Peyer's patch (tissue), 4 donors: ENCODE data around the gene KMT2A. TPM values are rescaled to one million over a fixed set of nuclear protein-coding genes. Genes with fewer than 3 reads are reported as not detected.

Experiments
- DNase-seq, 3 donors: peaks; one replicate each; pipeline ENCODE4 v3.0.0-alpha.2; 2017 to 2019
- H3K27ac ChIP-seq, 4 donors: fragments of 200-600 bp; sonication (generic); one replicate each; pipeline ENCODE4 v1.5.1; 2016 to 2019
- H3K27me3 ChIP-seq, 2 donors: fragments of 200-600 bp; sonication (generic); one replicate each; pipeline ENCODE4 v1.5.1; 2019
- H3K36me3 ChIP-seq, 3 donors: fragments of 200-600 bp; sonication (generic); one replicate each; pipeline ENCODE4 v1.5.1; 2016 to 2019
- H3K4me1 ChIP-seq, 4 donors: fragments of 200-600 bp; sonication (generic); one replicate each; pipeline ENCODE4 v1.5.1; 2016 to 2019
- H3K4me3 ChIP-seq, 4 donors: fragments of 200-600 bp; sonication (generic); 1 replicate in 3 of 4; 2 replicates in 1 of 4; pipeline ENCODE4 v1.5.1; 2016 to 2019; ENCODE audit warnings: mild to moderate bottlenecking in 1 of 4
- H3K9me3 ChIP-seq, 4 donors: fragments of 200-600 bp; sonication (generic); one replicate each; pipeline ENCODE4 v1.5.1; 2016 to 2019; ENCODE audit warnings: mild to moderate bottlenecking in 1 of 4
- POLR2A ChIP-seq, 2 donors: fragments of 450-650 bp; IDR thresholded peaks; one replicate each; pipeline ENCODE4 v1.5.1; 2017; ENCODE audit warnings: antibody characterized with exemption in 2 of 2, mild to moderate bottlenecking in 2 of 2, moderate library complexity in 2 of 2
- total RNA-seq, 4 donors: library from RNA; depleted of rRNA; stranded (reverse); fragments of >200 nt; gene quantifications; one replicate each; pipeline ENCODE4 v1.1.0, GENCODE V29; 2016
- TF ChIP-seq, protein P1 (sequence below), 6 experiments: fragments of 450-650 bp in 4 of 6; fragments of 200-600 bp in 2 of 6; sonication (generic) in 1 of 6; IDR thresholded peaks; one replicate each; pipeline ENCODE4 v1.5.1; 2017 to 2019; ENCODE audit warnings: antibody characterized with exemption in 6 of 6, mild to moderate bottlenecking in 3 of 6, moderate library complexity in 1 of 6

Gene KMT2A
- total RNA-seq, 4 donors from 2014 or later = 46.6 to 110 (median 74.3) TPM

DNA sequence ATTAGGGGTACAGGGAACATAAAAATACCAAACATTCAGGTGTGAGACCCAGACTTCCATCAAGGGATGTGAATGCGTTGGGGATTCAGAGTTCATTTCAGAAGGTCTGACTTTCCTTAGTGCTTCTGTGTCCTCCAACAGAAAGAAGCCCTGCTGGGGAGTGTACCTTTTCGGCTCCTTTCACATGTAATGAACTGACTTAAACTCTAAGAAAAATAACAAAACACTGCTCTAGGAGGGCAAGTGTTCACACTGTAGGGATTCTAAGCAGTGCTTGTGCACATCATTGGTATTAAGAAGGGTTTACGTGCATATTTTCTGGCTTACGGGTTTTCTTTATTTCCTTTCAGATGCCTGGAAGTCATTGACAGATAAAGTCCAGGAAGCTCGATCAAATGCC is 75.3 kb downstream of the KMT2A start:
- H3K27me3 ChIP-seq = no peaks in the 10 kb centered on the region
- H3K4me1 ChIP-seq = no peaks in the 10 kb centered on the region
- no peak overlapping the region for H3K27ac ChIP-seq
- H3K36me3 ChIP-seq = peaks cover 0 to 96% (median 3%) of the 10 kb centered on the region in 3 donors
- no peaks in the 10 kb centered on the region for H3K9me3 ChIP-seq
- H3K4me3 ChIP-seq = no peak overlapping the region
- TF ChIP-seq, protein P1, sequence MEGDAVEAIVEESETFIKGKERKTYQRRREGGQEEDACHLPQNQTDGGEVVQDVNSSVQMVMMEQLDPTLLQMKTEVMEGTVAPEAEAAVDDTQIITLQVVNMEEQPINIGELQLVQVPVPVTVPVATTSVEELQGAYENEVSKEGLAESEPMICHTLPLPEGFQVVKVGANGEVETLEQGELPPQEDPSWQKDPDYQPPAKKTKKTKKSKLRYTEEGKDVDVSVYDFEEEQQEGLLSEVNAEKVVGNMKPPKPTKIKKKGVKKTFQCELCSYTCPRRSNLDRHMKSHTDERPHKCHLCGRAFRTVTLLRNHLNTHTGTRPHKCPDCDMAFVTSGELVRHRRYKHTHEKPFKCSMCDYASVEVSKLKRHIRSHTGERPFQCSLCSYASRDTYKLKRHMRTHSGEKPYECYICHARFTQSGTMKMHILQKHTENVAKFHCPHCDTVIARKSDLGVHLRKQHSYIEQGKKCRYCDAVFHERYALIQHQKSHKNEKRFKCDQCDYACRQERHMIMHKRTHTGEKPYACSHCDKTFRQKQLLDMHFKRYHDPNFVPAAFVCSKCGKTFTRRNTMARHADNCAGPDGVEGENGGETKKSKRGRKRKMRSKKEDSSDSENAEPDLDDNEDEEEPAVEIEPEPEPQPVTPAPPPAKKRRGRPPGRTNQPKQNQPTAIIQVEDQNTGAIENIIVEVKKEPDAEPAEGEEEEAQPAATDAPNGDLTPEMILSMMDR (IDR thresholded peaks at IDR 0.05) = no peak
- TF ChIP-seq POLR2A (IDR thresholded peaks at IDR 0.05) = no peak
- no peak for DNase-seq

DNA sequence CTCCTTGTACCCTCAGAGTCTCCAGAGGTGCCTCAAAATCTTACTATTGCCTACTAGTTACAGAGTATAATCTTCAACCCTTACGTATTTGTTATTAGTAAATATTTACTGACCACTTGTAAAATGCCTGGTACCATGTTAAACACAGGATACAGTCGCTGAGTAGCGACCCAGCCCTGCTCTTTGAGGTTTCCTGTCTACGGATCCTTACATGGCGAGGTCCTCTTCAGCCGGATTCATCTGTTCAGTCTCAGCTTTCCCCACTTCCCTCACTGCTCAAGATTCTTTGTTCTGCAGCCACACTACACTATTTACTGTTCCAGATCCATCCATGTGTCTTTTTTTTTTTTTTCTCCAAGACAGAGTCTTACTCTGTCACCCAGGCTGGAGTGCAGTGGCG is 77.8 kb downstream of the KMT2A start:
- H3K36me3 ChIP-seq = peaks cover 0 to 90% (median 3%) of the 10 kb centered on the region in 3 donors
- H3K4me1 ChIP-seq = no peaks in the 10 kb centered on the region
- no peak overlapping the region for H3K4me3 ChIP-seq
- H3K27ac ChIP-seq = no peak overlapping the region
- no peak for DNase-seq
- H3K27me3 ChIP-seq = no peaks in the 10 kb centered on the region
- H3K9me3 ChIP-seq = no peaks in the 10 kb centered on the region
- TF ChIP-seq, protein P1 (IDR thresholded peaks at IDR 0.05) = no peak

DNA sequence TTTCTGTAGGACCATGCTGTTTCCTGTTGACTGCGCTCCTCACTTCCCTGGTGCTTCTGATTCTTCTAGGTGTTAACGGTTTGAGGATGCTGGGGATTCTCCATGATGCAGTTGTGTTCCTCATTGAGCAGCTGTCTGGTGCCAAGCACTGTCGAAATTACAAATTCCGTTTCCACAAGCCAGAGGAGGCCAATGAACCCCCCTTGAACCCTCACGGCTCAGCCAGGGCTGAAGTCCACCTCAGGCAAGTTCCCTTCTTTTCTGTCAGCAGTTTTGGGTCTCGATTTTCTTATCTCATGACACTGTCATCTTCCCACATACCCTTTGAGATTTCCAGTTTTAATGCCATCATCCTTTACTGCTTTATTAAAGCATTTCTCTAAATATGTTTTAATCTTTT is 83.3 kb downstream of the KMT2A start:
- H3K27me3 ChIP-seq = no peaks in the 10 kb centered on the region
- H3K4me3 ChIP-seq = no peak overlapping the region
- DNase-seq = no peak
- peaks cover 0 to 89% (median 3%) of the 10 kb centered on the region in 3 donors for H3K36me3 ChIP-seq
- no peak for TF ChIP-seq POLR2A (IDR thresholded peaks at IDR 0.05)
- TF ChIP-seq, protein P1 (IDR thresholded peaks at IDR 0.05) = no peak
- no peak overlapping the region for H3K27ac ChIP-seq
- no peaks in the 10 kb centered on the region for H3K9me3 ChIP-seq
- H3K4me1 ChIP-seq = no peaks in the 10 kb centered on the region

DNA sequence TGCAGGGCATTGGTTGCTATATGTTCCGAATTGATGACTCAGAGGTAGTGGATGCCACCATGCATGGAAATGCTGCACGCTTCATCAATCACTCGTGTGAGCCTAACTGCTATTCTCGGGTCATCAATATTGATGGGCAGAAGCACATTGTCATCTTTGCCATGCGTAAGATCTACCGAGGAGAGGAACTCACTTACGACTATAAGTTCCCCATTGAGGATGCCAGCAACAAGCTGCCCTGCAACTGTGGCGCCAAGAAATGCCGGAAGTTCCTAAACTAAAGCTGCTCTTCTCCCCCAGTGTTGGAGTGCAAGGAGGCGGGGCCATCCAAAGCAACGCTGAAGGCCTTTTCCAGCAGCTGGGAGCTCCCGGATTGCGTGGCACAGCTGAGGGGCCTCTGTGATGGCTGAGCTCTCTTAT is 85.6 kb downstream of the KMT2A start:
- no peaks in the 10 kb centered on the region for H3K4me1 ChIP-seq
- TF ChIP-seq, protein P1 (IDR thresholded peaks at IDR 0.05) = no peak
- TF ChIP-seq POLR2A (IDR thresholded peaks at IDR 0.05) = no peak
- DNase-seq = no peak
- no peaks in the 10 kb centered on the region for H3K27me3 ChIP-seq
- H3K9me3 ChIP-seq = no peaks in the 10 kb centered on the region
- H3K4me3 ChIP-seq = no peak overlapping the region
- no peak overlapping the region for H3K27ac ChIP-seq
- peaks cover 0 to 74% (median 0%) of the 10 kb centered on the region in 3 donors for H3K36me3 ChIP-seq

DNA sequence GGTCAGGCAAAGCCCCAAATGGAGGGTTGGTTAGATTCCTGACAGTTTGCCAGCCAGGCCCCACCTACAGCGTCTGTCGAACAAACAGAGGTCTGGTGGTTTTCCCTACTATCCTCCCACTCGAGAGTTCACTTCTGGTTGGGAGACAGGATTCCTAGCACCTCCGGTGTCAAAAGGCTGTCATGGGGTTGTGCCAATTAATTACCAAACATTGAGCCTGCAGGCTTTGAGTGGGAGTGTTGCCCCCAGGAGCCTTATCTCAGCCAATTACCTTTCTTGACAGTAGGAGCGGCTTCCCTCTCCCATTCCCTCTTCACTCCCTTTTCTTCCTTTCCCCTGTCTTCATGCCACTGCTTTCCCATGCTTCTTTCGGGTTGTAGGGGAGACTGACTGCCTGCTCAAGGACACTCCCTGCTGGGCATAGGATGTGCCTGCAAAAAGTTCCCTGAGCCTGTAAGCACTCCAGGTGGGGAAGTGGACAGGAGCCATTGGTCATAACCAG is 86.3 kb downstream of the KMT2A start:
- Histone ChIP-seq H3K27me3 (no peaks in the 10 kb centered on the region), H3K4me3 (no peak overlapping the region), H3K4me1 (no peaks in the 10 kb centered on the region), H3K36me3 (peaks cover 0 to 69% (median 0%) of the 10 kb centered on the region in 3 donors), H3K27ac (no peak overlapping the region), H3K9me3 (no peaks in the 10 kb centered on the region)
- no peak for TF ChIP-seq POLR2A (IDR thresholded peaks at IDR 0.05)
- TF ChIP-seq, protein P1 (IDR thresholded peaks at IDR 0.05) = peak in 3 of 6 experiments; percentile 6 to 36 (median 18)
- DNase-seq = no peak

DNA sequence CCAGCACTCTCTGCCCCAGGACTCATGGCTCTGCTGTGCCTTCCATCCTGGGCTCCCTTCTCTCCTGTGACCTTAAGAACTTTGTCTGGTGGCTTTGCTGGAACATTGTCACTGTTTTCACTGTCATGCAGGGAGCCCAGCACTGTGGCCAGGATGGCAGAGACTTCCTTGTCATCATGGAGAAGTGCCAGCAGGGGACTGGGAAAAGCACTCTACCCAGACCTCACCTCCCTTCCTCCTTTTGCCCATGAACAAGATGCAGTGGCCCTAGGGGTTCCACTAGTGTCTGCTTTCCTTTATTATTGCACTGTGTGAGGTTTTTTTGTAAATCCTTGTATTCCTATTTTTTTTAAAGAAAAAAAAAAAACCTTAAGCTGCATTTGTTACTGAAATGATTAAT is 88.1 kb downstream of the KMT2A start:
- Histone ChIP-seq H3K36me3 (peaks cover 0 to 57% (median 0%) of the 10 kb centered on the region in 3 donors), H3K27me3 (no peaks in the 10 kb centered on the region), H3K27ac (no peak overlapping the region), H3K9me3 (no peaks in the 10 kb centered on the region), H3K4me3 (no peak overlapping the region), H3K4me1 (peaks cover 0 to 11% (median 0%) of the 10 kb centered on the region in 4 donors)
- TF ChIP-seq, protein P1 (IDR thresholded peaks at IDR 0.05) = peak in 2 of 6 experiments; percentile 23 to 40
- no peak for TF ChIP-seq POLR2A (IDR thresholded peaks at IDR 0.05)
- DNase-seq = peak in 1 of 3 donors; percentile 50
